ENCODE measurements around the gene CLTA. TPM values are rescaled to one million over a fixed set of nuclear protein-coding genes. Genes with fewer than 3 reads are reported as not detected.

The CLTA gene
- total and polyA plus RNA-seq, 10 of the 15 experiments (the other 5 are each of a cell fraction or from before 2014, with no cell fraction given), result 49.0 to 241 (median 168) TPM

GRCh38 chr9:36163049-36163785 lies 27.5 kb upstream of the CLTA start:
- ATAC-seq (no peak), FAIRE-seq (no peak), DNase-seq (ENCODE audit: low read depth, low spot score) (no peak)
- WGBS (ENCODE audit: insufficient coverage, insufficient replicate concordance, low lambda C conversion rate, missing lambda C conversion rate), result 34% methylated on average over 9 of the region's 9 CpGs
- H3K4me1 ChIP-seq (ENCODE audit: control insufficient read depth, insufficient read depth, low read length), result peaks cover 3% of the 10 kb centered on the region; the same call in 1 of the 2 replicates
- no peak overlapping the region for H2AFZ ChIP-seq (ENCODE audit: control insufficient read depth, low read depth, low read length)
- in situ Hi-C loops (cut with MboI), result no loop called here
- H4K20me1 ChIP-seq (ENCODE audit: control insufficient read depth, insufficient read depth), result no peaks in the 10 kb centered on the region
- RAD21 ChIA-PET (ENCODE audit: unreplicated experiment), result interaction anchor here (7.2 kb wide), 1 partner anchor 61 kb away, joined by 105 read pairs; no protein-coding TSS in a partner anchor
- H3K9ac ChIP-seq (ENCODE audit: control insufficient read depth, insufficient read depth, low read length), result no peak overlapping the region
- no TSS peak for BruUV-seq (replicated peaks)
- intact Hi-C loops (cut with micrococcal nuclease; ENCODE audit: unreplicated experiment), result loop anchor here (10.0 kb wide), 1 partner anchor 128 kb away; the partner anchor contains the start of gene RECK
- SMC1A ChIA-PET (ENCODE audit: uncharacterized antibody, unreplicated experiment), result interaction anchor here (9.1 kb wide), 1 partner anchor 61 kb away, joined by 134 read pairs; no protein-coding TSS in a partner anchor
- POLR2A ChIA-PET, result no interaction called here
- H3K4me2 ChIP-seq (ENCODE audit: control insufficient read depth, insufficient read depth), result no peak overlapping the region
- no peaks in the 10 kb centered on the region for H3K9me3 ChIP-seq (replicated peaks; ENCODE audit: control insufficient read depth, insufficient read depth, low read length)
- H3K79me2 ChIP-seq (ENCODE audit: control insufficient read depth, insufficient read depth, low read length), result no peaks in the 10 kb centered on the region
- H3K4me3 ChIP-seq, result no peak overlapping the region
- H3K27ac ChIP-seq (ENCODE audit: control insufficient read depth, insufficient read depth), result no peak overlapping the region
- no peaks in the 10 kb centered on the region for H3K36me3 ChIP-seq (ENCODE audit: control insufficient read depth in 2 of 2, insufficient read depth in 2 of 2, low read length in 1 of 2)
- CTCF ChIA-PET, result interaction anchor here (0.6 to 7.8 kb wide), 7 partner anchors 9 to 178 kb away, joined by 3 to 258 read pairs (median 4); no protein-coding TSS in a partner anchor
- H3K27me3 ChIP-seq (replicated peaks in 1 of 2; ENCODE audit: control insufficient read depth in 2 of 2, insufficient read depth in 2 of 2, low read length in 1 of 2), result no peaks in the 10 kb centered on the region; a peak in 2 of 4 replicates
- TF ChIP-seq ATF3 (IDR thresholded peaks at IDR 0.05; ENCODE audit: borderline replicate concordance, extremely low read depth, low read depth, low read length), result no peak
- TF ChIP-seq MYC (IDR thresholded peaks at IDR 0.05; ENCODE audit: insufficient read depth, insufficient read length, insufficient replicate concordance, low read length, severe bottlenecking), result no peak
- no peak for TF ChIP-seq SREBF1 (IDR thresholded peaks at IDR 0.05; ENCODE audit: low read length)
- no peak for TF ChIP-seq CHD4 (IDR thresholded peaks at IDR 0.05)
- no peak for TF ChIP-seq ZNF592 (IDR thresholded peaks at IDR 0.05)
- no peak for TF ChIP-seq ASH2L (IDR thresholded peaks at IDR 0.05; ENCODE audit: borderline replicate concordance, low read depth)
- no peak for TF ChIP-seq PAX5 (IDR thresholded peaks at IDR 0.05; ENCODE audit: borderline replicate concordance, low read depth, low read length)
- TF ChIP-seq, protein P1, sequence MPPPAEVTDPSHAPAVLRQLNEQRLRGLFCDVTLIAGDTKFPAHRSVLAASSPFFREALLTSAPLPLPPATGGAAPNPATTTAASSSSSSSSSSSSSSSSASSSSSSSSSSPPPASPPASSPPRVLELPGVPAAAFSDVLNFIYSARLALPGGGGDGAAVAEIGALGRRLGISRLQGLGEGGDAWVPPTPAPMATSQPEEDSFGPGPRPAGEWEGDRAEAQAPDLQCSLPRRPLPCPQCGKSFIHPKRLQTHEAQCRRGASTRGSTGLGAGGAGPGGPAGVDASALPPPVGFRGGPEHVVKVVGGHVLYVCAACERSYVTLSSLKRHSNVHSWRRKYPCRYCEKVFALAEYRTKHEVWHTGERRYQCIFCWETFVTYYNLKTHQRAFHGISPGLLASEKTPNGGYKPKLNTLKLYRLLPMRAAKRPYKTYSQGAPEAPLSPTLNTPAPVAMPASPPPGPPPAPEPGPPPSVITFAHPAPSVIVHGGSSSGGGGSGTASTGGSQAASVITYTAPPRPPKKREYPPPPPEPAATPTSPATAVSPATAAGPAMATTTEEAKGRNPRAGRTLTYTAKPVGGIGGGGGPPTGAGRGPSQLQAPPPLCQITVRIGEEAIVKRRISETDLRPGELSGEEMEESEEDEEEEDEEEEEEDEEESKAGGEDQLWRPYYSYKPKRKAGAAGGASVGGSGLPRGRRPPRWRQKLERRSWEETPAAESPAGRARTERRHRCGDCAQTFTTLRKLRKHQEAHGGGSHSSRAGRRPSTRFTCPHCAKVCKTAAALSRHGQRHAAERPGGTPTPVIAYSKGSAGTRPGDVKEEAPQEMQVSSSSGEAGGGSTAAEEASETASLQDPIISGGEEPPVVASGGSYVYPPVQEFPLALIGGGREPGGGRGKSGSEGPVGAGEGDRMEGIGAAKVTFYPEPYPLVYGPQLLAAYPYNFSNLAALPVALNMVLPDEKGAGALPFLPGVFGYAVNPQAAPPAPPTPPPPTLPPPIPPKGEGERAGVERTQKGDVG (CRISPR knock-in tag; IDR thresholded peaks at IDR 0.05), result no peak
- no peak for TF ChIP-seq ZNF207 (IDR thresholded peaks at IDR 0.05; ENCODE audit: borderline replicate concordance)
- TF ChIP-seq SMAD1 (IDR thresholded peaks at IDR 0.05; ENCODE audit: low read depth, partially characterized antibody), result no peak
- no peak for TF ChIP-seq TAF1 (IDR thresholded peaks at IDR 0.05; ENCODE audit: borderline replicate concordance, low read depth, low read length)
- no peak for TF ChIP-seq NBN (IDR thresholded peaks at IDR 0.05)
